Stomach (tissue), 4 donors: Measurements from ENCODE around the gene AANAT.

Experiments
- CTCF ChIP-seq, 7 experiments: fragments of 450-650 bp in 4 of 7; fragments of 200-600 bp in 3 of 7; sonication (generic) in 3 of 7; IDR thresholded peaks; one replicate each; pipeline ENCODE4 v1.5.1; 2016 to 2019; ENCODE audit warnings: antibody characterized with exemption in 7 of 7, control low read depth in 2 of 7, mild to moderate bottlenecking in 1 of 7
- POLR2A ChIP-seq, 4 donors: fragments of 450-650 bp; IDR thresholded peaks; one replicate each; pipeline ENCODE4 v1.6.1; 2016; ENCODE audit warnings: antibody characterized with exemption in 4 of 4, control low read depth in 2 of 4, mild to moderate bottlenecking in 1 of 4, moderate library complexity in 1 of 4

- TF ChIP-seq POLR2A (IDR thresholded peaks at IDR 0.05), result no peak
- peak in 5 of 7 experiments; percentile 17 to 46 (median 30) for TF ChIP-seq CTCF (IDR thresholded peaks at IDR 0.05)
Measured at GRCh38 chr17:76452660-76453430, 14.6 kb upstream of the AANAT start, which contains the start of gene UBE2O.
